ENCODE measurements around the gene ZCCHC2. TPM values are rescaled to one million over a fixed set of nuclear protein-coding genes. Genes with fewer than 3 reads are reported as not detected.

Gene ZCCHC2
- total RNA-seq, 2 experiments from 2014 or later = 22.1 to 23.3 TPM

DNA sequence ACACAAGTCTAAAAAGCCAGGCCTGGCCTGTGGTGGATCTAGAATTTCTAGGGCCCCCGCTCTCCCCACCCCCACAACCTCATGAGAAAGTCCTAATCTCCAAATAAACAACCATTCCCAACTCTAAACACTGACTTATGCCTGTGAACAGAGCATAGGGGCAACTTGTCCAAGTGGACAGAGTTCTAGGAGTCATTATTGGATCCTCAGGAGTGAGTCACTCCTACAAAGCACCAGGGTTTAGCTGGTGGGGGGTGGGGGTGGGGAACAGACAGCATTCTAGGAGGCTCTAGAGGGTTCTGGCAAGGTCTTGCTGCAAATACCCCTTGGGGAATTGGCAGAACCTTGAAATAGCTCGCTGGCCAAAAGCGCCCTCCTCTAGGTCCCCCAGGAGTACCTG, 83.3 kb downstream of the ZCCHC2 start:
- H3K27me3 Mint-ChIP-seq (ENCODE audit: low read depth) = peaks cover 19% of the 10 kb centered on the region
- H3K4me1 Mint-ChIP-seq (ENCODE audit: low read depth) = no peaks in the 10 kb centered on the region
- DNase-seq = no peak
- no peaks in the 10 kb centered on the region for H3K9me3 Mint-ChIP-seq
- intact Hi-C loops (cut with micrococcal nuclease) = no loop called here
- H3K27ac Mint-ChIP-seq = no peak overlapping the region
- H3K4me3 Mint-ChIP-seq = no peak overlapping the region
- CTCF ChIA-PET = no interaction called here
- H3K36me3 Mint-ChIP-seq (ENCODE audit: low read depth) = no peaks in the 10 kb centered on the region

- Mint-ChIP-seq H3K9me3 (no peaks in the 10 kb centered on the region), H3K4me1 (ENCODE audit: low read depth) (no peaks in the 10 kb centered on the region), H3K36me3 (ENCODE audit: low read depth) (no peaks in the 10 kb centered on the region), H3K27me3 (ENCODE audit: low read depth) (peaks cover 14% of the 10 kb centered on the region), H3K4me3 (no peak overlapping the region), H3K27ac (no peak overlapping the region)
- CTCF ChIA-PET = interaction anchor here (0.6 kb wide), 1 partner anchor 21 kb away, joined by 3 read pairs; no protein-coding TSS in a partner anchor
- DNase-seq = no peak
- intact Hi-C loops (cut with micrococcal nuclease) = no loop called here
Observed at GRCh38 chr18:62607302-62607701, 84.5 kb downstream of the ZCCHC2 start.

DNA sequence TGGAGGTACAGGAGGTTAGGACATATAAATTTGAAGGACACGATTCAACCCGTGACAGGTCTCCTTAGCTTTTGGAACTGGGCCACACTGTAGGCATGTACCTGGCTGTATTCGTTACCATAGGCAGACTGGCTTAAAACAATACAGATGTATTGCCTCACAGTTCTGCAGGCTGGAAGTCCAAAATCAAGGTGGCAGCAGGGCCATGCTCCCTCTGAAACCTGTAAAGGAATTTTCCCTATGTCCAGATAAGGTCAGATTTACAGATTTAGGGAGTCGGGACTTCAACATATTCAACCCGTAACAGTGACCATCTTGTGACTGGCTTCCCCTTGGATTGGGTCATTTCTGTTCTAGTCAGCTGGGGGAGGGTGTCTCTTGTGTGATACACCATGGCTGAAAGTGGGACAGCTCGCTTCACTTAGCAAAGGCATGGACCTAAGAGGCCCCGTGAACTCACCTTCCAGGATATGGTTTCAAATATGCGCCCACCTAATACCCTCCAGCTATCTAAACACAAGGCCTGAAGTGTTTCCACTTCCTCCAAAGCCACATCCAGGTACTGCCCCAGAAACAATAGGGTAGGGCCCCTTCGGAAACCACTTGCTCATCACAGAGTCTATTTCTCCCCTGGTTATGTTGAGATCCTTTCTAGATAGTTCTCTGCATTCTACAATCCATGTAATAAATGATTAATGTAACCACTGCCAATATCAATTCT, 85.0 kb downstream of the ZCCHC2 start:
- Mint-ChIP-seq H3K27ac (no peak overlapping the region), H3K36me3 (ENCODE audit: low read depth) (no peaks in the 10 kb centered on the region), H3K4me3 (no peak overlapping the region), H3K27me3 (ENCODE audit: low read depth) (peaks cover 16% of the 10 kb centered on the region), H3K4me1 (ENCODE audit: low read depth) (no peaks in the 10 kb centered on the region), H3K9me3 (no peaks in the 10 kb centered on the region)
- CTCF ChIA-PET = interaction anchor here (0.6 kb wide), 1 partner anchor 21 kb away, joined by 3 read pairs; no protein-coding TSS in a partner anchor
- DNase-seq = no peak
- intact Hi-C loops (cut with micrococcal nuclease) = no loop called here

DNA sequence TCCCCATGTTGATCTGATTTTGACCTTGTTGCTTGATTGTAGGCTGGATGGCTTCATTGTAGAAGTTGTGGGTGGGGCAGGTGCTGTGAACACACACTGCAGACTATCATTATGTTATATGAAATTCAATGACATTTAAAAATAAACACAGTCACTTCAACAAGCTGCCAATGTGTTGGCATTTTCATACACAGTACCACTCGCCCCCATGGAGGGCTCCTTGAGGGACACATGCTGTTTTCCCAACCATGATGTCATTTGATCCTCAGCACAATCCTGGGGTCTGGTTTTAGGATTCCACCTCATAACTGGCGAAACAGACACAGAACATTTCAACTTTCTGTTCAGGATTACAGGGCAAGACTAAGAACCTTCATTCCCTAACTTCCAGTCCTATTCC, 86.9 kb downstream of the ZCCHC2 start:
- no peak overlapping the region for H3K27ac Mint-ChIP-seq
- no peak overlapping the region for H3K4me3 Mint-ChIP-seq
- H3K4me1 Mint-ChIP-seq (ENCODE audit: low read depth) = no peaks in the 10 kb centered on the region
- intact Hi-C loops (cut with micrococcal nuclease) = no loop called here
- H3K27me3 Mint-ChIP-seq (ENCODE audit: low read depth) = peaks cover 15% of the 10 kb centered on the region
- CTCF ChIA-PET = no interaction called here
- DNase-seq = no peak
- no peaks in the 10 kb centered on the region for H3K36me3 Mint-ChIP-seq (ENCODE audit: low read depth)
- H3K9me3 Mint-ChIP-seq = no peaks in the 10 kb centered on the region

- Mint-ChIP-seq H3K27ac (no peak overlapping the region), H3K4me1 (ENCODE audit: low read depth) (no peaks in the 10 kb centered on the region), H3K4me3 (no peak overlapping the region), H3K36me3 (ENCODE audit: low read depth) (no peaks in the 10 kb centered on the region), H3K27me3 (ENCODE audit: low read depth) (peaks cover 18% of the 10 kb centered on the region), H3K9me3 (no peaks in the 10 kb centered on the region)
- CTCF ChIA-PET = no interaction called here
- intact Hi-C loops (cut with micrococcal nuclease) = no loop called here
- DNase-seq = no peak
Observed at GRCh38 chr18:62610351-62610700, 87.5 kb downstream of the ZCCHC2 start.

- no peak overlapping the region for H3K27ac Mint-ChIP-seq
- H3K4me3 Mint-ChIP-seq = no peak overlapping the region
- no peaks in the 10 kb centered on the region for H3K9me3 Mint-ChIP-seq
- intact Hi-C loops (cut with micrococcal nuclease) = no loop called here
- no peaks in the 10 kb centered on the region for H3K36me3 Mint-ChIP-seq (ENCODE audit: low read depth)
- H3K27me3 Mint-ChIP-seq (ENCODE audit: low read depth) = peaks cover 21% of the 10 kb centered on the region
- no peaks in the 10 kb centered on the region for H3K4me1 Mint-ChIP-seq (ENCODE audit: low read depth)
- CTCF ChIA-PET = no interaction called here
- no peak for DNase-seq
Observed at GRCh38 chr18:62610701-62611411, 88.0 kb downstream of the ZCCHC2 start.

GRCh38 chr18:62611453-62612288, 88.8 kb downstream of the ZCCHC2 start:
- H3K36me3 Mint-ChIP-seq (ENCODE audit: low read depth) = no peaks in the 10 kb centered on the region
- no peaks in the 10 kb centered on the region for H3K4me1 Mint-ChIP-seq (ENCODE audit: low read depth)
- intact Hi-C loops (cut with micrococcal nuclease) = no loop called here
- DNase-seq = no peak
- no peak overlapping the region for H3K27ac Mint-ChIP-seq
- H3K9me3 Mint-ChIP-seq = no peaks in the 10 kb centered on the region
- H3K27me3 Mint-ChIP-seq (ENCODE audit: low read depth) = peaks cover 27% of the 10 kb centered on the region
- CTCF ChIA-PET = interaction anchor here (0.6 kb wide), 1 partner anchor 25 kb away, joined by 3 read pairs; no protein-coding TSS in a partner anchor
- no peak overlapping the region for H3K4me3 Mint-ChIP-seq

DNA sequence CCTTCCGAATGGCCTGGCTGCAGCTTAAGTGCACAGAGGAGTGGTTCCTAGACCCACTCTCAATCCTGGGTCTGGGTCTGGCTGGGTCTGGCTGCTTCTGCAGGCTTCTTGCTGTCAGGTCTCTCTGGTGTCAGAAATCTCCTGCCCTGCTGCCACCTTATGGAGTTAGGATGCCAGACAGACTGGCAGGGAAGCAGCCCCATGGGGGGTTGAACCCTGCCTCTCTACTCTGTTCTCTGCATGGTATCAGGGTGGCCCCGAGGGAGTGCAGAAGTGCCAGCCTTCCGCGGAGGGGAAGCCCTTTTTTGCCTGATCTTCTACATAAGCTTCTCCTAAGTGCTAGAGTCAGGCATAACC, 89.4 kb downstream of the ZCCHC2 start:
- Mint-ChIP-seq H3K4me3 (no peak overlapping the region), H3K27me3 (ENCODE audit: low read depth) (peaks cover 27% of the 10 kb centered on the region), H3K4me1 (ENCODE audit: low read depth) (no peaks in the 10 kb centered on the region), H3K27ac (no peak overlapping the region), H3K9me3 (no peaks in the 10 kb centered on the region), H3K36me3 (ENCODE audit: low read depth) (no peaks in the 10 kb centered on the region)
- intact Hi-C loops (cut with micrococcal nuclease) = no loop called here
- CTCF ChIA-PET = interaction anchor here (0.6 kb wide), 1 partner anchor 25 kb away, joined by 3 read pairs; no protein-coding TSS in a partner anchor
- DNase-seq = no peak

- Mint-ChIP-seq H3K27ac (no peak overlapping the region), H3K36me3 (ENCODE audit: low read depth) (no peaks in the 10 kb centered on the region), H3K9me3 (no peaks in the 10 kb centered on the region), H3K27me3 (ENCODE audit: low read depth) (peaks cover 28% of the 10 kb centered on the region), H3K4me1 (ENCODE audit: low read depth) (no peaks in the 10 kb centered on the region), H3K4me3 (no peak overlapping the region)
- CTCF ChIA-PET = no interaction called here
- no peak for DNase-seq
- intact Hi-C loops (cut with micrococcal nuclease) = no loop called here
Observed at GRCh38 chr18:62612776-62613175, 90.0 kb downstream of the ZCCHC2 start.

DNA sequence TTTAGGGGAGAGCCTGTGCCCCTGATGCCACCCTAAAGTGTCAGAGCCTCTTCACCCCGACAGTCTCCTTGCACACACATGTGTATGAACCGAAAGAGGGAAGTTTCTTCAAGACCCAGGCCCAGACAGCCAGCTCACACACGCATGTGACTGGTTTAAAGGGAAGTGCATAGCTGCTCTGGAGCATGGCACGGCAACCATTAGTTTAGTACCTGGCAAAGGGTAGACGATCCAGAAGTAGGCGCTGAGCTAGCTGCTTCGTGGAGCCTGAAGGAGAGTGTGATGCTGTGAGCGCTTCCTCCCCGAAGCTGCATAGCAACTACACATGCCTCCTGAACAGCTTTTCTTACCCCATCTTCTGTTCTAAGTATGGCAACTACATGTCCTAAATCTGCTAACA, 91.7 kb downstream of the ZCCHC2 start:
- CTCF ChIA-PET = interaction anchor here (0.9 to 1.3 kb wide), 2 partner anchors 24 to 742 kb away, joined by 3 to 4 read pairs; no protein-coding TSS in a partner anchor
- intact Hi-C loops (cut with micrococcal nuclease) = no loop called here
- DNase-seq = no peak
- Mint-ChIP-seq H3K36me3 (ENCODE audit: low read depth) (no peaks in the 10 kb centered on the region), H3K4me1 (ENCODE audit: low read depth) (no peaks in the 10 kb centered on the region), H3K4me3 (no peak overlapping the region), H3K27me3 (ENCODE audit: low read depth) (peaks cover 31% of the 10 kb centered on the region), H3K9me3 (no peaks in the 10 kb centered on the region), H3K27ac (no peak overlapping the region)

- no peak overlapping the region for H3K27ac Mint-ChIP-seq
- no peak overlapping the region for H3K4me3 Mint-ChIP-seq
- CTCF ChIA-PET = interaction anchor here (0.6 kb wide), 1 partner anchor 15 kb away, joined by 3 read pairs; no protein-coding TSS in a partner anchor
- H3K4me1 Mint-ChIP-seq (ENCODE audit: low read depth) = no peaks in the 10 kb centered on the region
- peaks cover 31% of the 10 kb centered on the region for H3K27me3 Mint-ChIP-seq (ENCODE audit: low read depth)
- DNase-seq = no peak
- no peaks in the 10 kb centered on the region for H3K36me3 Mint-ChIP-seq (ENCODE audit: low read depth)
- intact Hi-C loops (cut with micrococcal nuclease) = no loop called here
- no peaks in the 10 kb centered on the region for H3K9me3 Mint-ChIP-seq
Observed at GRCh38 chr18:62616331-62616805, 93.5 kb downstream of the ZCCHC2 start.

GRCh38 chr18:62617793-62618591, 95.2 kb downstream of the ZCCHC2 start:
- H3K9me3 Mint-ChIP-seq = no peaks in the 10 kb centered on the region
- CTCF ChIA-PET = no interaction called here
- peaks cover 26% of the 10 kb centered on the region for H3K27me3 Mint-ChIP-seq (ENCODE audit: low read depth)
- intact Hi-C loops (cut with micrococcal nuclease) = no loop called here
- no peak overlapping the region for H3K4me3 Mint-ChIP-seq
- DNase-seq = no peak
- no peaks in the 10 kb centered on the region for H3K36me3 Mint-ChIP-seq (ENCODE audit: low read depth)
- no peak overlapping the region for H3K27ac Mint-ChIP-seq
- H3K4me1 Mint-ChIP-seq (ENCODE audit: low read depth) = no peaks in the 10 kb centered on the region
